AG04449 (cell line): ENCODE data around the gene ULK3.

Source experiments
- CTCF ChIA-PET: fragments of 350-600 bp; formaldehyde crosslinking; extraction: SDS; loops from one replicate; lab custom pipeline; 2021; ENCODE audit warnings: antibody characterized with exemption; lab: Yijun Ruan, JAX
- POLR2A ChIA-PET: fragments of 400-600, 350-600 bp; formaldehyde crosslinking; extraction: SDS; loops from one replicate; lab custom pipeline; 2020; ENCODE audit warnings: antibody characterized with exemption, inconsistent platforms; lab: Yijun Ruan, JAX
- DNase-seq: peaks from one replicate; pipeline ENCODE4 v3.0.0-alpha.2; 2010; ENCODE audit warnings: low read depth, low spot score
- H3K4me3 ChIP-seq: 2 replicates; pipeline ENCODE4 v1.5.1; 2011; ENCODE audit warnings: low read depth, mild to moderate bottlenecking, control low read depth, low read length
- TF ChIP-seq, protein P1 (sequence below): IDR thresholded peaks from one replicate; pipeline ENCODE4 v1.5.1; 2011; ENCODE audit warnings: mild to moderate bottlenecking, moderate library complexity, low read length, control low read depth, inconsistent platforms; ENCODE audit not compliant: insufficient read depth; ENCODE audit errors: missing control alignments

ULK3 gene

DNA sequence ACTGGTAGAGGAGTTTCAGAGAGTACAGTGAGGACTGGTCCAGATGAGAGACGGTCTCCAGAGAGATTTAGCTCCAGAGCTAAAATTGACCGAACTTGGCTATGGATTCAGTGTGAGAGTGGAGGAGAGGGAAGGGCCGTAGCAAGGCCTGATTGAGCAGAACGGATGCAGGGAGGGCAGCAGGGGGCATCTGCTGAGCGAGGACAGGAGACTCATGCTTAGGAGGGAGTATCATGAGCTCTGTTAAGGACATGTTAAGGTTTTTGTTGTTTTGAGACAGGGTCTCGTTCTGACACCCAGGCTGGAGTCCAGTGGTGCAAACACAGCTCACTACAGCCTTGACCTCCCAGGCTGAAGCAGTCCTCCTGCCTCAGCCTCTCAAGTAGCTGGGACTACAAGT is 38.0 kb downstream of the ULK3 start:
- DNase-seq: no peak
- no peak overlapping the region for H3K4me3 ChIP-seq
- CTCF ChIA-PET: interaction anchor here (1.0 to 10.9 kb wide), 7 partner anchors 11 to 97 kb away, joined by 3 to 136 read pairs (median 6); no protein-coding TSS in a partner anchor
- POLR2A ChIA-PET: no interaction called here
- TF ChIP-seq, protein P1, sequence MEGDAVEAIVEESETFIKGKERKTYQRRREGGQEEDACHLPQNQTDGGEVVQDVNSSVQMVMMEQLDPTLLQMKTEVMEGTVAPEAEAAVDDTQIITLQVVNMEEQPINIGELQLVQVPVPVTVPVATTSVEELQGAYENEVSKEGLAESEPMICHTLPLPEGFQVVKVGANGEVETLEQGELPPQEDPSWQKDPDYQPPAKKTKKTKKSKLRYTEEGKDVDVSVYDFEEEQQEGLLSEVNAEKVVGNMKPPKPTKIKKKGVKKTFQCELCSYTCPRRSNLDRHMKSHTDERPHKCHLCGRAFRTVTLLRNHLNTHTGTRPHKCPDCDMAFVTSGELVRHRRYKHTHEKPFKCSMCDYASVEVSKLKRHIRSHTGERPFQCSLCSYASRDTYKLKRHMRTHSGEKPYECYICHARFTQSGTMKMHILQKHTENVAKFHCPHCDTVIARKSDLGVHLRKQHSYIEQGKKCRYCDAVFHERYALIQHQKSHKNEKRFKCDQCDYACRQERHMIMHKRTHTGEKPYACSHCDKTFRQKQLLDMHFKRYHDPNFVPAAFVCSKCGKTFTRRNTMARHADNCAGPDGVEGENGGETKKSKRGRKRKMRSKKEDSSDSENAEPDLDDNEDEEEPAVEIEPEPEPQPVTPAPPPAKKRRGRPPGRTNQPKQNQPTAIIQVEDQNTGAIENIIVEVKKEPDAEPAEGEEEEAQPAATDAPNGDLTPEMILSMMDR: no peak

DNA sequence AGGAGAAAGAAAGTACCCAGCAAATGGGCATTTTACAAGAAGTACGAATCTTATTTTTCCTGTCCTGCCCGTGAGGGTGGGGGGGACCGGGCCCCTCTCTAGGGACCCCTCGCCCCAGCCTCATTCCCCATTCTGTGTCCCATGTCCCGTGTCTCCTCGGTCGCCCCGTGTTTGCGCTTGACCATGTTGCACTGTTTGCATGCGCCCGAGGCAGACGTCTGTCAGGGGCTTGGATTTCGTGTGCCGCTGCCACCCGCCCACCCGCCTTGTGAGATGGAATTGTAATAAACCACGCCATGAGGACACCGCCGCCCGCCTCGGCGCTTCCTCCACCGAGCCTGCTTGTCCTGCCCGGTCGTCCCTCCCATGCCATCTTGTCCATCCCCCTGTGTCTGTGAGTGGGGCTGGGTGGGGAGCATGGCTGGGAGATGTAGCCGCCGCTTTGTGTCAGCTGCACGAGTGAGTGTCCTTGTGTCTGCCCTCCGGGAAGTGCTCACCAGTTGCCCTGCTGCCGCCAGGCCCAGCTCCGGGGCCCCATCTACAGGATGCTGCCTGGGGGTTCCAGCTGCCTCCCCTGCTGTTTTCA is 40.0 kb downstream of the ULK3 start:
- no peak overlapping the region for H3K4me3 ChIP-seq
- CTCF ChIA-PET: interaction anchor here (1.6 to 10.9 kb wide), 3 partner anchors 13 to 171 kb away, joined by 4 to 136 read pairs (median 12); no protein-coding TSS in a partner anchor
- TF ChIP-seq, protein P1: no peak
- no peak for DNase-seq
- POLR2A ChIA-PET: no interaction called here

DNA sequence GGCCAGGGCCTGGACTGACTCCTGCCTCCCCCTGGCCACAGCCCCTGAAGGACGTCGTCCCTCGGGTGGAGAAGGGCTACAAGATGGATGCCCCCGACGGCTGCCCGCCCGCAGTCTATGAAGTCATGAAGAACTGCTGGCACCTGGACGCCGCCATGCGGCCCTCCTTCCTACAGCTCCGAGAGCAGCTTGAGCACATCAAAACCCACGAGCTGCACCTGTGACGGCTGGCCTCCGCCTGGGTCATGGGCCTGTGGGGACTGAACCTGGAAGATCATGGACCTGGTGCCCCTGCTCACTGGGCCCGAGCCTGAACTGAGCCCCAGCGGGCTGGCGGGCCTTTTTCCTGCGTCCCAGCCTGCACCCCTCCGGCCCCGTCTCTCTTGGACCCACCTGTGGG is 40.7 kb downstream of the ULK3 start:
- TF ChIP-seq, protein P1: no peak
- H3K4me3 ChIP-seq: no peak overlapping the region
- ChIA-PET POLR2A (no interaction called here), CTCF (interaction anchor here (1.0 to 10.9 kb wide), 4 partner anchors 12 to 170 kb away, joined by 3 to 136 read pairs (median 40); partner anchors contain the start of gene CSK)
- no peak for DNase-seq

DNA sequence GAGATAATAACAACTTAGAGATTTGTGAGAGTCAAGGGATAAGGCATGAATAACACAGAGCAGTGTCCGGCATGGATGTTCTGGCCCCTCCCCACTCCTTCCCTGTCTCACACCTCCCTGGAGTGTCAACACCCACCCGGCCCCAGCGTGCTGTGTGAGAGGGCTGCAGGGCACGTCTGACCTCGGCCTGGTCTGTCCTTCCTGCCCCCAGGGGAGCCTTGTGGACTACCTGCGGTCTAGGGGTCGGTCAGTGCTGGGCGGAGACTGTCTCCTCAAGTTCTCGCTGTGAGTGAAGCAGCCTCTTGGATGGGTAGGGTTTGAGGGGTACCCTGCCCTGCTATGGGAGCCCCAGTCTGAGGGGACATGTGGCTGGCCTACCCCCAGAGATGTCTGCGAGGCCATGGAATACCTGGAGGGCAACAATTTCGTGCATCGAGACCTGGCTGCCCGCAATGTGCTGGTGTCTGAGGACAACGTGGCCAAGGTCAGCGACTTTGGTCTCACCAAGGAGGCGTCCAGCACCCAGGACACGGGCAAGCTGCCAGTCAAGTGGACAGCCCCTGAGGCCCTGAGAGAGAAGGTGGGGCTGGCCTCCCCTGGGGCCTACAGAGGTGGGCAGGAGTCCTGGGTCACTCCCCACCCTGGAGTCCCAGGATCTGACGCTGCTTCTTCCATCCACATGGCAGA is 41.5 kb downstream of the ULK3 start:
- POLR2A ChIA-PET: no interaction called here
- CTCF ChIA-PET: interaction anchor here (0.9 to 10.9 kb wide), 11 partner anchors 8 to 166 kb away, joined by 3 to 136 read pairs (median 7); partner anchors contain the start of genes CSK and ULK3
- no peak for DNase-seq

DNA sequence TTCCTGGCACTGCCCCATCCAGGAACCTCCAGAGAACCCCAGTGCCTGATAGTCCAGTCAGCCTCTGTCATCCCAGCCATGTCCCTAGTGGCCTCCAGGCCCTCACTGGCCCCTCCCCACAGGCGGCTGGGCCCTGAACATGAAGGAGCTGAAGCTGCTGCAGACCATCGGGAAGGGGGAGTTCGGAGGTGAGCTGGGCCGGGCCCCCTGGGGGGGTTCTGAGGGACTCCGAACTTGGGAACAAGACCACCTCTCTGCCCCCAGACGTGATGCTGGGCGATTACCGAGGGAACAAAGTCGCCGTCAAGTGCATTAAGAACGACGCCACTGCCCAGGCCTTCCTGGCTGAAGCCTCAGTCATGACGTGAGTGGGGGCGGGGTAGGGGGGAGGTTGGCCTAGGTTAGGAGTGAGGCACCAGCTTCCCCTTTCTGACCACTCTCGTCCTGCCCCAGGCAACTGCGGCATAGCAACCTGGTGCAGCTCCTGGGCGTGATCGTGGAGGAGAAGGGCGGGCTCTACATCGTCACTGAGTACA is 42.3 kb downstream of the ULK3 start:
- ChIA-PET POLR2A (no interaction called here), CTCF (interaction anchor here (0.6 to 10.9 kb wide), 15 partner anchors 9 to 166 kb away, joined by 3 to 136 read pairs (median 4); partner anchors contain the start of genes CSK and ULK3)
- H3K4me3 ChIP-seq: no peak overlapping the region
- TF ChIP-seq, protein P1: no peak
- DNase-seq: no peak

More for the DNA sequence above, 41.5 kb downstream of the ULK3 start:
- no peak overlapping the region for H3K4me3 ChIP-seq
- TF ChIP-seq, protein P1: no peak
